ENCODE results near the gene INPP5F.

INPP5F gene

GRCh38 chr10:119725828-119726675 is at the start of gene INPP5F:
Gene INPP5F, plus strand, starts transcription at chr10:119726050. Its CDS starts 213 bp downstream, at chr10:119726263.
- DNase-seq (ENCODE audit: low read depth in 2 of 2) = peak; percentile 94 to 96

- DNase-seq (ENCODE audit: low read depth in 2 of 2) = no peak
These were observed 48.7 kb upstream of the INPP5F start for GRCh38 chr10:119677126-119677525.

GRCh38 chr10:119677904-119678755 is 47.7 kb upstream of the INPP5F start:
- DNase-seq (ENCODE audit: low read depth in 2 of 2) = no peak

GRCh38 chr10:119679480-119679829 is 46.4 kb upstream of the INPP5F start:
- DNase-seq (ENCODE audit: low read depth in 2 of 2) = no peak

GRCh38 chr10:119680050-119680449 is 45.8 kb upstream of the INPP5F start:
- peak; percentile 16 to 32 for DNase-seq (ENCODE audit: low read depth in 2 of 2)

- no peak for DNase-seq (ENCODE audit: low read depth in 2 of 2)
These were observed 45.2 kb upstream of the INPP5F start for GRCh38 chr10:119680650-119681081.

GRCh38 chr10:119686465-119687191 is 39.2 kb upstream of the INPP5F start:
- DNase-seq (ENCODE audit: low read depth in 2 of 2) = peak; percentile 59 to 61

GRCh38 chr10:119687192-119688032 is 38.4 kb upstream of the INPP5F start:
- DNase-seq (ENCODE audit: low read depth in 2 of 2) = no peak

GRCh38 chr10:119688033-119688508 is 37.8 kb upstream of the INPP5F start:
- no peak for DNase-seq (ENCODE audit: low read depth in 2 of 2)

- no peak for DNase-seq (ENCODE audit: low read depth in 2 of 2)
These were observed 36.8 kb upstream of the INPP5F start for GRCh38 chr10:119689016-119689580.

GRCh38 chr10:119691726-119692125 is 34.1 kb upstream of the INPP5F start:
- no peak for DNase-seq (ENCODE audit: low read depth in 2 of 2)

- DNase-seq (ENCODE audit: low read depth in 2 of 2) = no peak
These were observed 32.4 kb upstream of the INPP5F start for GRCh38 chr10:119693262-119693957.

- DNase-seq (ENCODE audit: low read depth in 2 of 2) = no peak
These were observed 31.2 kb upstream of the INPP5F start for GRCh38 chr10:119694608-119695007.

- DNase-seq (ENCODE audit: low read depth in 2 of 2) = no peak
These were observed 25.4 kb upstream of the INPP5F start for GRCh38 chr10:119700321-119700954.

- DNase-seq (ENCODE audit: low read depth in 2 of 2) = no peak
These were observed 24.0 kb upstream of the INPP5F start for GRCh38 chr10:119701861-119702260.

- no peak for DNase-seq (ENCODE audit: low read depth in 2 of 2)
These were observed 23.3 kb upstream of the INPP5F start for GRCh38 chr10:119702583-119702982.

GRCh38 chr10:119703903-119704508 is 21.8 kb upstream of the INPP5F start:
- DNase-seq (ENCODE audit: low read depth in 2 of 2) = no peak

GRCh38 chr10:119705434-119705831 is 20.4 kb upstream of the INPP5F start:
- no peak for DNase-seq (ENCODE audit: low read depth in 2 of 2)
